B cell (primary cell): ENCODE data around the gene UTS2B.

Experiments used
- CTCF ChIP-seq: fragments of 200-600 bp; IDR thresholded peaks from one replicate; pipeline ENCODE4 v1.8.0; 2022; ENCODE audit warnings: antibody characterized with exemption, mild to moderate bottlenecking
- EZH2 ChIP-seq: IDR thresholded peaks from 2 replicates; pipeline ENCODE4 v1.6.1; 2012; ENCODE audit warnings: borderline replicate concordance, low read depth, mild to moderate bottlenecking, moderate library complexity, low read length; ENCODE audit not compliant: insufficient read depth, poor library complexity, severe bottlenecking

- no peak for TF ChIP-seq CTCF
- TF ChIP-seq EZH2: no peak
Measured at GRCh38 chr3:191236646-191237045, 93.7 kb downstream of the UTS2B start.
